Cardiac fibroblast (primary cell): Measurements from ENCODE around the gene FRMD4A.

Experiments
- DNase-seq, 2 donors: peaks; one replicate each; pipeline versions ENCODE4 v3.0.0 to v3.0.0-alpha.2; 2010; ENCODE audit warnings: low read depth in 2 of 2
- H3K4me3 ChIP-seq, 2 donors: replicated peaks in 1 of 2; 1 replicate in 1 of 2; 2 replicates in 1 of 2; pipeline ENCODE4 v1.5.1; 2011; ENCODE audit warnings: low read depth in 2 of 2, low read length in 2 of 2, mild to moderate bottlenecking in 2 of 2, moderate library complexity in 1 of 2
- TF ChIP-seq, protein P1 (sequence below): IDR thresholded peaks from one replicate; pipeline ENCODE4 v1.5.1; 2011; ENCODE audit warnings: low read depth, mild to moderate bottlenecking, low read length, inconsistent platforms

Gene FRMD4A

DNA sequence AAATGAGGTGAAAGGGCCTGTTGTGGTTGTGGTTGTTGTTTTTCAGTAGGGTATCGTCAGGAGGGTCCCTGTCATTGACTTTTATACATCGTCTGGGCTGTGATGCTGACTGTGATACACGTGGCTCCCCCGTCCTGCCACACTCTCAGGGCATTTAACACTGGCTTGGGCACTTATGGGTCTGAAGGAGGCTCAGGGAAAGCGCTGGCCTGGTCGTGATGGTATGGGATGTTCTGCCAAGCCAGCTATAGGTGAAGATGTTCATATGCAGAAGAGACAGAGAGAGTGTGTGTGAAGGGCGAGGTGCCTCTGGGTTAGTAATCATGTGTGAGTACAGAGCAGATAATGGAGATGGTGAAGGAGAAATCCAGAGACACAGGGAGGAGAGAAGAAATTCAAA, 585.5 kb downstream of the FRMD4A start:
- DNase-seq = no peak
- H3K4me3 ChIP-seq = no peak overlapping the region
- TF ChIP-seq, protein P1, sequence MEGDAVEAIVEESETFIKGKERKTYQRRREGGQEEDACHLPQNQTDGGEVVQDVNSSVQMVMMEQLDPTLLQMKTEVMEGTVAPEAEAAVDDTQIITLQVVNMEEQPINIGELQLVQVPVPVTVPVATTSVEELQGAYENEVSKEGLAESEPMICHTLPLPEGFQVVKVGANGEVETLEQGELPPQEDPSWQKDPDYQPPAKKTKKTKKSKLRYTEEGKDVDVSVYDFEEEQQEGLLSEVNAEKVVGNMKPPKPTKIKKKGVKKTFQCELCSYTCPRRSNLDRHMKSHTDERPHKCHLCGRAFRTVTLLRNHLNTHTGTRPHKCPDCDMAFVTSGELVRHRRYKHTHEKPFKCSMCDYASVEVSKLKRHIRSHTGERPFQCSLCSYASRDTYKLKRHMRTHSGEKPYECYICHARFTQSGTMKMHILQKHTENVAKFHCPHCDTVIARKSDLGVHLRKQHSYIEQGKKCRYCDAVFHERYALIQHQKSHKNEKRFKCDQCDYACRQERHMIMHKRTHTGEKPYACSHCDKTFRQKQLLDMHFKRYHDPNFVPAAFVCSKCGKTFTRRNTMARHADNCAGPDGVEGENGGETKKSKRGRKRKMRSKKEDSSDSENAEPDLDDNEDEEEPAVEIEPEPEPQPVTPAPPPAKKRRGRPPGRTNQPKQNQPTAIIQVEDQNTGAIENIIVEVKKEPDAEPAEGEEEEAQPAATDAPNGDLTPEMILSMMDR = no peak

DNA sequence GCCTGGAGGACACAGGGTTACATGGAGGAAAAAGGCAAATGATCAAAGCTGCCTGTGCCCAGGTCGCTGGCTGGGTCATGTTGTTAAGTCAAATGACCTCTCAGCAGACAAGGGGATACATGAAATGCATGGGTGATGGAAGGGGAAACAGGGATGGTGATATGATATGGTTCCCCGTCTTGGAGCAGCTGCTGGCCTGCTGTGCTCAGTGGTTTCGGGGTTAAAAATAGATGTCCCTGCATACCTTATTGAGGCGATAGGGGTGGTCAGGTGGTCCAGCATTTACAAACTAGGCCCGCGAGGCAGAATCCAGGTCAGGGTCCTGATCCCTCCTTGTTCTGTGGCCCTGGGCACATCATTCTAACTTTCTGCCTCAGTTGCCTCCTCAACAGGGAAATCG, 586.8 kb downstream of the FRMD4A start:
- H3K4me3 ChIP-seq = no peak overlapping the region
- TF ChIP-seq, protein P1 = no peak
- no peak for DNase-seq

DNA sequence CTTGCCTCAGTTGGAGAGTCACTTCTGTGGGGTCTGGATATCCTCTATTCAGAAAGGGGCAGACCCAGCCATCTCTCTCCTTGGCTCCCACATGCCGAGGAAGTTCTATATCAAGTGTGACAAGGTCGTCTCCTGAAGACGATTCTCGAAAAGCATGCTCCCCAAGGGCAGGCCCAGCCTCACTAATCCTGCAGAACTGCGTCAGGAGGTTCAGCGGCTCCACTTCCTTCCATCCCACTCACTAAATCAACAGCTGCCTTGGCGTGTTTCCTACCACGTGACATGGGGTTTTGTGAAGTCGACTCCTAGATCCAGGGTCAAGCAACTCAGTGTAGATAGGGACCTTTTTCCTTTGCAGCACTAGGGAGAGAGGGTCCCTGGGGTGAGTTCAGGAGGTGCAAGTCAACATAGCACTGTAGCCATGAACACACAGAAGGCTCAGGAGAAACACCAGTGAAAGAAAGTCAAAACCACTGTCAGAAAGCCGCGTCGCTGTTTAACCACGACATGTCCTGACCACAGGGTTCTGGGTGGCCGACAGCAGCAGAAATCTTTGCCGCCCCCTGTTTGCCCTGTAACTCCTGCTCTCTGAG, 587.5 kb downstream of the FRMD4A start:
- no peak overlapping the region for H3K4me3 ChIP-seq
- DNase-seq = no peak
- TF ChIP-seq, protein P1 = no peak

DNA sequence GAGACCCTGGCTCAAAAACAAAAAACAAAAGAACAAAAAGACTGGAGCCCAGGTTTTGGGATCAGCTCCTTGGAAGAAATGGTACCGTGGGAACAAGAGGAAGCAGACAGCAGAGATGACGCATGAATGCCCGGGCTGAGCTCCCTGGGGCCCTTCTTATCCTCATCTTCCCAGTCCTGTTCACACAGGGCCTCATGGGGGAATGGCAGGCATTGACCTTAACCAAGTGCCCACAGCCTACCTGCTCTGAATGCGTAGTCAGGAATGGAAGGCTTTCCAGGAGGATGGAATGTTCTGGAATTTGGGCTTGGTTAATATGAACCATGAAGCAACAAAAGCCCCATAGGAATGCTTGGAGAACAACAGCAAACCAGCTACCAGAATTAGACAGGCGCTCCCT, 589.3 kb downstream of the FRMD4A start:
- no peak for DNase-seq
- no peak overlapping the region for H3K4me3 ChIP-seq
- TF ChIP-seq, protein P1 = no peak

DNA sequence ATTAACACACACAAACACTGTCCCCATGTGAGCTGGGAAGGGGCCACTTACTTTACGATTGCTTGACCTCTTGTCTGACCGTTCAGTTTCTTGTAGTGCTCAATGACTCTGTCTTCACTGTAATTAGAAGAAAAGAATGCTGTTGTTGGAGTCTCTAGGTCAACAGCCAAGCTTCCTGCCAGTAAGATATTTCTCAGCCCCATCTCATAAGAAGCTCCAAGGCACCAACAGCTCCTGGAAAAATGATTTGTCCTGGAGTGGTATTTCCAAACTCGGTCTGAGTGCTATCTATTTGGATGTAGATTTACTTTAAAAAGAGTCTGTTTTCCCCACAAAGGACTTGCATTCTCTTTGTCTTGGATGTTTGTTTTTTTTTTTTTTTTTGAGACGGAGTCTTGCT, 590.3 kb downstream of the FRMD4A start:
- TF ChIP-seq, protein P1 = no peak
- DNase-seq = no peak
- H3K4me3 ChIP-seq = no peak overlapping the region

DNA sequence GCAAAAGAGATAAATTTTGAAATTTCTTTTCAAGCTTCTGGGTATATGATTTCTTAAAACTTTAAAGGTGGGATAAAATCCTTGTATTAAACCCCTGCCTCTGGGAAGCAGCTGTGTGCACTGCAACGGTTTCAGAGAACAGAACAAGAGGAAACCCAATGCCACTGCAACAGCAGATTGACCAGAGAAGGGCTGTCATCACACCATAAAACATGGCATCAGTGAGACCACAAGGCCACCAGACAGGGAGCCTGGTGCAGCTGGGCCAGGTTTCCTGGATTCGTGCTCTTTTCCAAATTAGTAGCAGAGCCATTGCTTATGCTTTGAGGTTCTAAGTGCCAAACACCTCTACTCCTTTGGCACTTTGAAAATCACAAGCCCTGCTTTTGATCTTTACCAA, 591.5 kb downstream of the FRMD4A start:
- TF ChIP-seq, protein P1 = no peak
- no peak overlapping the region for H3K4me3 ChIP-seq
- DNase-seq = no peak

DNA sequence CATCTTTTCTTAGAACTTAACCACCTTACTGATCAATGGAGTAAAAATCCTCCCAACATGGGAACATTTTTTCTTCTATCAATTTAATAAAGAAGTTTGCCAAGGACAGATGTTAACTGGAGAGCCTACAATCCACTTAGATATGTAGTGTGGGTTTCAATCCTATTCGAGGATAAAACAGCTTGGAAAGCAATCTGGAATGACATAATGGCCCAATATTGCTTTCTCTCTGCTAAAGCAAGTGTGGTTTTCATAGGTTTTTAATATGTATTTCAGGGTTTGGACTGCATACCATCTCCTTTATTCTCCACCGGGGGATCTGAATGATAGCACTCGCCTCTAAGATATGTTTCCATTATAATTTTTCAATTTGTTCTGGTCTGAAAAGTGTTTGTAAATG, 594.2 kb downstream of the FRMD4A start:
- H3K4me3 ChIP-seq = no peak overlapping the region
- TF ChIP-seq, protein P1 = no peak

More for the DNA sequence above, 594.2 kb downstream of the FRMD4A start:
- DNase-seq = no peak
